Cardiac muscle cell (in vitro differentiated cells and primary cell): ENCODE data around the gene ADRA2C. TPM values are rescaled to one million over a fixed set of nuclear protein-coding genes. Genes with fewer than 3 reads are reported as not detected.
A peak's percentile ranks its signal among the peaks of the same experiment; 100 is the strongest.

ENCODE experiments used
- DNase-seq, 2 donors: peaks; one replicate each; pipeline versions ENCODE4 v3.0.0 to v3.0.0-alpha.2; 2010 to 2017; ENCODE audit warnings: low read depth in 1 of 2, low spot score in 1 of 2
- H3K27ac ChIP-seq: fragments of 200-600 bp; sonication (generic); 2 replicates; pipeline ENCODE4 v1.5.1; 2016
- H3K27me3 ChIP-seq: fragments of 200-600 bp; sonication (generic); 2 replicates; pipeline ENCODE4 v1.6.0; 2016; ENCODE audit warnings: control low read depth
- H3K36me3 ChIP-seq: fragments of 200-600 bp; sonication (generic); 2 replicates; pipeline ENCODE4 v1.5.1; 2016; ENCODE audit warnings: control low read depth
- H3K4me1 ChIP-seq: fragments of 200-600 bp; sonication (generic); 2 replicates; pipeline ENCODE4 v1.8.1; 2017; ENCODE audit warnings: low read depth, mild to moderate bottlenecking, mixed run types
- H3K4me3 ChIP-seq: fragments of 200-600 bp; sonication (generic); 2 replicates; pipeline ENCODE4 v1.5.1; 2016; ENCODE audit warnings: mild to moderate bottlenecking
- H3K9me3 ChIP-seq: fragments of 200-600 bp; sonication (generic); 2 replicates; pipeline ENCODE4 v1.5.1; 2017; ENCODE audit warnings: low read depth, mild to moderate bottlenecking, control low read depth
- CTCF ChIP-seq: IDR thresholded peaks from 2 replicates; pipeline ENCODE4 v1.5.1; 2012; ENCODE audit warnings: low read depth, mild to moderate bottlenecking, low read length
- polyA plus RNA-seq: library from polyadenylated mRNA; unstranded; fragments of >200 nt; fragmentation: Nextera tagmentation; extraction: Ambion mirVana; gene quantifications from 2 replicates; pipeline ENCODE4 v1.2.1, GENCODE V29; 2016
- total RNA-seq: library from RNA; depleted of rRNA; stranded (reverse); fragments of >200 nt; gene quantifications from 2 replicates; pipeline ENCODE4 v1.2.3, GENCODE V29; 2016

ADRA2C gene
- total and polyA plus RNA-seq, 2 experiments from 2014 or later = 8.5 to 8.6 TPM

DNA sequence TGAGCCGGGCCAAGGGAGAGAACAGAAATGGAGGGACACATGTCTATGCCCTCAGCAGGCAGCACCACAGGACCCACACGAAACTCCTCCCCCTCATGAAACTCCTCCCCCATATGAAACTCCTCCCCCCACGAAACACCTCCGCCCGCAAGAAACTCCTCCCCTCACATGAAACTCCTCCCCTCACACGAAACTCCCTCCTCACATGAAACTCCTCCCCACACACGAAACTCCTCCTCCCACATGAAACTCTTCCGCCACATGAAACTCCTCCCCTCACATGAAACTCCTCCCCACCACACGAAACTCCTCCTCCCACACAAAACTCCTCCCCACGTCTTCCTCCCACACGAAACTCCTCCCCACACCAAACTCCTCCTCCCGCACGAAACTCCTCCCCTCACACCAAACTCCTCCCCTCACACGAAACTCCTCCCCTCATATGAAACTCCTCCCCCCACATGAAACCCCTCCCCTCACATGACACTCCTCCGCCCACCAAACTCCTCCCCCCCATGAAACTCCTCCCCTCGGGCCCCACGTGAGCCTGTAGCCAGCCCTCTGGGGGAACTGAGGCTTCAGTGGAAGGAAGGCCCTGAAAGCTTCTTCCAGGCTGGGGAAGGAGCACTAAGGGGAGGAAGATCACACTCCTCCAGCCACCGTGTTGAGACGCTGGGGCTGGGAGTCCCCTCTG lies 15.2 kb downstream of the ADRA2C start:
- TF ChIP-seq CTCF = no peak
- Histone ChIP-seq H3K9me3 (no peaks in the 10 kb centered on the region), H3K27me3 (no peaks in the 10 kb centered on the region), H3K4me1 (peaks cover 4% of the 10 kb centered on the region), H3K36me3 (no peaks in the 10 kb centered on the region), H3K4me3 (no peak overlapping the region), H3K27ac (no peak overlapping the region)
- DNase-seq = no peak

- Histone ChIP-seq H3K27me3 (no peaks in the 10 kb centered on the region), H3K27ac (no peak overlapping the region), H3K9me3 (no peaks in the 10 kb centered on the region), H3K36me3 (no peaks in the 10 kb centered on the region), H3K4me3 (no peak overlapping the region), H3K4me1 (peaks cover 4% of the 10 kb centered on the region)
- TF ChIP-seq CTCF = no peak
- no peak for DNase-seq
These were observed 16.1 kb downstream of the ADRA2C start for GRCh38 chr4:3781997-3782930.

DNA sequence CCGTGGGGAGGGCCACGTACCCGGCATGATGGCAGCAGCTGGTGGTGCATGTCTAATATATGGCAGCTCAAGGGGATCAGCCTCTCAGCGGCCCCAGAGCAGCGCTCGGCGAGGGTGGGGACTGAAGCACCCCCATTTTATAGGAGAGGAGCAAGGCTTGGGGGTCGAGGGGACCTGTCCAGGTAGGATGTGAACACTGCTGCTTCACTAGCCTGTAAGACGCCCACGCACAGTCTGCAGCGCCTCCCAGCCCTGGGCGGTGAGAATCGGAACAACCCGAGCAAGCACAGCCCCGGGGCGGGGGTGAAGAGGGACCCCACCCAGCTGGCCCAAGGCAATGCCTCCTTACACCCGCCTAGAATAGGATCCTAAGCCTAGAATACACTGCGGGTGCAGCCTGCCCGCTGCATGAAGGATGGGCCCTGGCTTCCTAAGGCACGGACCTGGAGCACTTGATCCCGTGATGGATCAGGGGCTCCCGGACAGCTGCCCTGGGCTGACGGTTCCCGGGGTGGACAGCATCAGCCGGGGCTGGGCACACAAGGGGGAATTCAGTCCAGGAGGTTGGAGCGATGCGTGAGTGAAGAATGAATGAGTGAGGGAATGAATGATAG lies 17.6 kb downstream of the ADRA2C start:
- H3K4me1 ChIP-seq = peaks cover 4% of the 10 kb centered on the region
- peak; percentile 21 for TF ChIP-seq CTCF
- H3K27ac ChIP-seq = no peak overlapping the region
- DNase-seq = peak in 1 of 2 donors; percentile 52
- H3K4me3 ChIP-seq = no peak overlapping the region
- no peaks in the 10 kb centered on the region for H3K36me3 ChIP-seq
- H3K27me3 ChIP-seq = no peaks in the 10 kb centered on the region
- no peaks in the 10 kb centered on the region for H3K9me3 ChIP-seq

GRCh38 chr4:3784454-3785291 lies 18.5 kb downstream of the ADRA2C start:
- no peak for DNase-seq
- TF ChIP-seq CTCF = no peak
- Histone ChIP-seq H3K27ac (no peak overlapping the region), H3K4me3 (no peak overlapping the region), H3K27me3 (peaks cover 2% of the 10 kb centered on the region), H3K9me3 (no peaks in the 10 kb centered on the region), H3K4me1 (peaks cover 4% of the 10 kb centered on the region), H3K36me3 (no peaks in the 10 kb centered on the region)

DNA sequence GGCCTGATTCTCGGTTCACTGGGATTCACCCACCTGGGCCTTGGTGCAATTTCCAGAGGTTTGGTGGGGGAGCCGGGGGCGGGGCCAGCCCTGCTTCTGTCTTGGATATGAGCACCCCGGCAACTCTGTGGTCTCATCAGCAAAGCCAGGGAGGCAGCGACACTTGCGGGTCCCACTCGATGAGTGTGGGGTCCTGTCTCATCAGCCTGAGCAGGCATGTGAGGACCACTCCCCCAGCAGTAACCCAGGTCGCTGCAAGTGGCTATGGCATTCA lies 19.0 kb downstream of the ADRA2C start:
- DNase-seq = no peak

More for the DNA sequence above, 19.0 kb downstream of the ADRA2C start:
- Histone ChIP-seq H3K27ac (no peak overlapping the region), H3K4me1 (peaks cover 4% of the 10 kb centered on the region), H3K9me3 (no peaks in the 10 kb centered on the region), H3K27me3 (peaks cover 8% of the 10 kb centered on the region), H3K36me3 (no peaks in the 10 kb centered on the region), H3K4me3 (no peak overlapping the region)
- TF ChIP-seq CTCF = no peak
